Activated CD4-positive, alpha-beta T cell treated with anti-CD3 and anti-CD28 coated beads for 36 hours (primary cell): ENCODE results near the gene ELOVL6. TPM values are rescaled to one million over a fixed set of nuclear protein-coding genes. Genes with fewer than 3 reads are reported as not detected.

ENCODE experiments used
- ATAC-seq: fragments of 200-7000 bp; cut with Tn5 transposase; one replicate; pipeline ENCODE4 v1.10.0; 2021; ENCODE audit warnings: mild to moderate bottlenecking, moderate library complexity
- CTCF ChIA-PET: fragments of 350-600 bp; sonication (Branson Sonifier 250); formaldehyde crosslinking; loops from one replicate; lab custom pipeline; 2021; ENCODE audit warnings: antibody characterized with exemption; lab: Charles Lee
- POLR2A ChIA-PET: fragments of 350-600 bp; sonication (Branson Sonifier 250); formaldehyde crosslinking; loops from one replicate; lab custom pipeline; 2021; ENCODE audit warnings: antibody characterized with exemption, inconsistent platforms; lab: Charles Lee
- DNase-seq: peaks from one replicate; pipeline ENCODE4 v3.0.0-alpha.2; 2020
- H3K27ac Mint-ChIP-seq: one replicate; pipeline ENCODE4 v1.8.0; 2021; ENCODE audit warnings: mixed read lengths
- H3K27me3 Mint-ChIP-seq: one replicate; pipeline ENCODE4 v1.8.0; 2021; ENCODE audit warnings: mixed read lengths
- H3K36me3 Mint-ChIP-seq: one replicate; pipeline ENCODE4 v1.8.0; 2021; ENCODE audit warnings: low read depth, mixed read lengths
- H3K4me1 Mint-ChIP-seq: one replicate; pipeline ENCODE4 v1.8.0; 2021; ENCODE audit warnings: mixed read lengths
- H3K4me3 Mint-ChIP-seq: one replicate; pipeline ENCODE4 v1.8.0; 2021; ENCODE audit warnings: mild to moderate bottlenecking, moderate library complexity, mixed read lengths
- H3K9me3 Mint-ChIP-seq: one replicate; pipeline ENCODE4 v1.8.0; 2021; ENCODE audit warnings: low read depth, mixed read lengths
- intact Hi-C, 2 experiments: fragments of 100-400 bp; cut with DNase I in 1 of 2; cut with micrococcal nuclease in 1 of 2; formaldehyde crosslinking; loops; one replicate each; pipeline versions ENCODE4 v1.14.2 to v1.15.1; 2022 to 2024; cut with DNase I, micrococcal nuclease
- total RNA-seq, 2 experiments: library from RNA; stranded (reverse); gene quantifications; one replicate each; pipeline ENCODE4 v1.2.3, GENCODE V29; 2021

ELOVL6 gene
- total RNA-seq, 2 experiments from 2014 or later = 10.2 TPM

DNA sequence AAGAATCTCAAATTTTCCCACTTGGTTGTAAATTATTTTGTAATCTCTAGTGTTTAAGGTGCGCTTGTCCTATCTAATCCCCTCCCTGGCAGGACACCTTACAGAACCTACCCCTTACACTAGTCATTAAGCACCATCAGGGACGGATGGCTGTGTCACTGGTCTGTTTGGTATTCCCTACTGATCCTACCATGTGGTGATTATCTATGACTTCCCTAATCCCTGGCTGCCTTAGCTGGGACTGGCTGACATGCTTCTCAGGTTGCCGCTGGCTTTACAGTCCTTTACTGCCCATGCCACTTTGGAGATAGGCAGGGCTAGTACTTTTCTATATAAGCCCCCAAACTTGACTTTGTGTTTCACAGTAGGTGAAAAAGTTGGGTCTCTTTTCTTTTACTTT lies 58.6 kb downstream of the ELOVL6 start:
- CTCF ChIA-PET = interaction anchor here (0.6 to 2.0 kb wide), 3 partner anchors 17 to 90 kb away, joined by 3 to 6 read pairs (median 4); no protein-coding TSS in a partner anchor
- H3K36me3 Mint-ChIP-seq = no peaks in the 10 kb centered on the region
- H3K9me3 Mint-ChIP-seq = no peaks in the 10 kb centered on the region

DNA sequence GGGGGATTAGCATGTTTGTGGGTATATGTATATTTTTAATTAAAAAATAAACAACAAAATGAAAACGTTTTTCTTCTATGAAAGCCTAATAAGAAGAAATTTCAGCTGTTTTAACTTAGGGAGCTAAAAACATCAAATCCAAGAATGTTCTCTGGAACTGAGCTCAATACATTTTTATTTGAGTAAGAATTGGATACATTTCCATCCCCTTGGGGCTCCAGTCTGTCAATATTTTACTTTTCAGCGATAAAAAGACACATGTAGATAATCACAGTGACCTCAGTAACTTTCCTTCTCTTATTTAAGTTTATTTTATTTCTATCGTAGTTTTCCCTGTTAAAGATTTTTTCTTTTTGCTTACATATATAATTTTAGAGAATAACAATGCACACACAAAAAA lies 59.3 kb downstream of the ELOVL6 start:
- H3K4me3 Mint-ChIP-seq = no peak overlapping the region
- intact Hi-C loops = loop anchor here in 1 of 2 experiments (5.0 kb wide), 1 partner anchor 282 kb away; no protein-coding TSS in a partner anchor
- POLR2A ChIA-PET = no interaction called here
- DNase-seq = no peak
- CTCF ChIA-PET = interaction anchor here (1.4 to 2.0 kb wide), 2 partner anchors 26 to 90 kb away, joined by 4 to 6 read pairs; no protein-coding TSS in a partner anchor
- no peaks in the 10 kb centered on the region for H3K27me3 Mint-ChIP-seq
- no peaks in the 10 kb centered on the region for H3K36me3 Mint-ChIP-seq
- H3K27ac Mint-ChIP-seq = no peak overlapping the region
- H3K9me3 Mint-ChIP-seq = no peaks in the 10 kb centered on the region
- no peaks in the 10 kb centered on the region for H3K4me1 Mint-ChIP-seq
- no peak for ATAC-seq

More for the DNA sequence above, 58.6 kb downstream of the ELOVL6 start:
- Mint-ChIP-seq H3K4me3 (no peak overlapping the region), H3K27me3 (no peaks in the 10 kb centered on the region), H3K27ac (no peak overlapping the region), H3K4me1 (no peaks in the 10 kb centered on the region)
- intact Hi-C loops = loop anchor here in 1 of 2 experiments (5.0 kb wide), 1 partner anchor 283 kb away; no protein-coding TSS in a partner anchor
- DNase-seq (no peak), ATAC-seq (no peak)
- POLR2A ChIA-PET = no interaction called here

DNA sequence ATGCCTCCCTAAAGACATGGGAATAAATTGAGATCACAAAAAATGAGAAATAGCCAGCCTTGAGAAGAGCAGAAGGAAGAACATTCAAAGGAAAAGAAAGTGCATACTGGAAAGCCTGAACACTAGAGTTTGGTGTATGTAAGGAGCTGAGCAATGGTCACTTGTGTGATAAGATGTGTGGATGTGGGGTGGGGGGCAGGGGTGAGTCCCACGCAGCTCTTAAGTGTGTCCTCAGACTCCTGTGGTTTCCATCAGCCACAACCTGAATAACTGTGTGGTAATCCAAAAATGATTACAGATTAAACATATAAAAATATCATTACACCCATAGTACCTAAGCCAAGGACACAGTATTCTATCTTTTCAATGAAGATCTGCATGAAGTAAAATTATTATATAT lies 59.9 kb downstream of the ELOVL6 start:
- CTCF ChIA-PET = interaction anchor here (1.4 kb wide), 1 partner anchor 27 kb away, joined by 4 read pairs; no protein-coding TSS in a partner anchor
- Mint-ChIP-seq H3K36me3 (no peaks in the 10 kb centered on the region), H3K9me3 (no peaks in the 10 kb centered on the region), H3K27me3 (no peaks in the 10 kb centered on the region), H3K4me3 (no peak overlapping the region), H3K27ac (no peak overlapping the region), H3K4me1 (no peaks in the 10 kb centered on the region)
- intact Hi-C loops = loop anchor here in 1 of 2 experiments (5.0 kb wide), 1 partner anchor 281 kb away; no protein-coding TSS in a partner anchor
- ATAC-seq (no peak), DNase-seq (no peak)
- POLR2A ChIA-PET = no interaction called here

DNA sequence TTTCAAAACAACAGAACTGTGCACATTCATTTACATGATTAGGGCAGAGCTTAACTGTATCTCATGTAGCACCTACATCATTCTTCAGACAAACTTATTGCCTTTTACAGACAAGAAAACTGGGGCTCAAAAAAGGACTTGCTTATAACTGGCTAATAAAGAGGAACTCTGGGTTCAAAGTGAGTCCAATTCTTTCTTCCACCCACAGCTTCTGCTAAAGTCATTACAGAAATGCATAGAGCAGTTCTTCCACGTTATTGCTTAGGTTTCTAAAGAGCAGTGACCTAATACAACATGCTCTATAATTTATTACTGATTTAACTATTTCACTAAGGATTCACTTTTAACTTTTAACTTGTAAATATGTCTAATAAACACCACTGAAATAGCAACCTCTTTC lies 60.6 kb downstream of the ELOVL6 start:
- no peak overlapping the region for H3K4me3 Mint-ChIP-seq
- no peaks in the 10 kb centered on the region for H3K27me3 Mint-ChIP-seq
- no peaks in the 10 kb centered on the region for H3K9me3 Mint-ChIP-seq
- no peaks in the 10 kb centered on the region for H3K36me3 Mint-ChIP-seq
- CTCF ChIA-PET = interaction anchor here (1.5 kb wide), 1 partner anchor 19 kb away, joined by 4 read pairs; no protein-coding TSS in a partner anchor
- POLR2A ChIA-PET = no interaction called here
- ATAC-seq (no peak), DNase-seq (no peak)
- H3K4me1 Mint-ChIP-seq = no peaks in the 10 kb centered on the region
- intact Hi-C loops = loop anchor here in 1 of 2 experiments (5.0 kb wide), 1 partner anchor 281 kb away; no protein-coding TSS in a partner anchor
- H3K27ac Mint-ChIP-seq = no peak overlapping the region

DNA sequence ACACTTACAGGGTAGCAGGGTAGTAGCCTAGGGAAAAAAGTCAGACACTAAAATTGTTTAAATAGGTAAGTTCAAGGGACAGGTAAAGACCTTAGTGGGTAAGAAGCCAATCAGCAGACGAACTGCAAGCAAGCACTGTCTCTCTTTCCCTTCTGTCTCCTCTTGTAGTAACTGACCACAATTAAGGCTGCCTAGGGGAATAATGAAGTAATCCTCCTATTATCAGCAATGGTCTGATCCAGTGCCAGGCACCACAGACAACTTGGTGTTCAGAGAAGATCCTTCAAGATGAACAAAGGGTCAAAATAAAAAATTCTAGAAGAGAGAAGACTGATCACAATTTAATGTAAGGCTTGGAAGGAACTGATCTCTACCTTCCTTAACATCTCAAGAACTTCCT lies 62.9 kb downstream of the ELOVL6 start:
- POLR2A ChIA-PET = no interaction called here
- Mint-ChIP-seq H3K9me3 (no peaks in the 10 kb centered on the region), H3K4me3 (no peak overlapping the region), H3K4me1 (no peaks in the 10 kb centered on the region), H3K36me3 (no peaks in the 10 kb centered on the region), H3K27me3 (no peaks in the 10 kb centered on the region), H3K27ac (no peak overlapping the region)
- CTCF ChIA-PET = interaction anchor here (1.0 kb wide), 1 partner anchor 86 kb away, joined by 3 read pairs; no protein-coding TSS in a partner anchor
- no peak for ATAC-seq
- DNase-seq = no peak
- intact Hi-C loops = loop anchor here in 1 of 2 experiments (5.0 kb wide), 1 partner anchor 278 kb away; no protein-coding TSS in a partner anchor

DNA sequence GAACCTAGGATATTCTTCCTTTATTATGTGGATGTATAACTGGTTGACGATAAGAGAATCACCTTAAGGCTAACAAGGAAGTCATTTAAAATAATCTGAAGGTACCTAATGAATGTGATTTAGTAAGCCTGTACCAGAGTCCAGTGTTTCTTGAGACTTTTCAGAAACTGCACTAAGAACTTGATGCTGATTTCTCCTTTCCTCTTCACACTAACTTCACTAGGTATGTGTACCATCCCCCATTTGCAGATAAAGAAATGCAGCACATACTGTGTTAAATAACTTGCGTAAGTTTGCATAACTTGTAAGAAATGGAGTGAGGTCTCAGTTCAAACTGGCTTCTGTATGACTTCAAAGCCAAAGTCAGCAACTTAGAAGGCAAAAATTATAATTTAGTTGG lies 63.3 kb downstream of the ELOVL6 start:
- no peaks in the 10 kb centered on the region for H3K36me3 Mint-ChIP-seq
- no peak overlapping the region for H3K4me3 Mint-ChIP-seq
- POLR2A ChIA-PET = no interaction called here
- no peak overlapping the region for H3K27ac Mint-ChIP-seq
- intact Hi-C loops = loop anchor here in 1 of 2 experiments (5.0 kb wide), 1 partner anchor 278 kb away; no protein-coding TSS in a partner anchor
- no peak for ATAC-seq
- CTCF ChIA-PET = no interaction called here
- H3K4me1 Mint-ChIP-seq = no peaks in the 10 kb centered on the region
- H3K9me3 Mint-ChIP-seq = no peaks in the 10 kb centered on the region
- H3K27me3 Mint-ChIP-seq = no peaks in the 10 kb centered on the region
- DNase-seq = no peak

DNA sequence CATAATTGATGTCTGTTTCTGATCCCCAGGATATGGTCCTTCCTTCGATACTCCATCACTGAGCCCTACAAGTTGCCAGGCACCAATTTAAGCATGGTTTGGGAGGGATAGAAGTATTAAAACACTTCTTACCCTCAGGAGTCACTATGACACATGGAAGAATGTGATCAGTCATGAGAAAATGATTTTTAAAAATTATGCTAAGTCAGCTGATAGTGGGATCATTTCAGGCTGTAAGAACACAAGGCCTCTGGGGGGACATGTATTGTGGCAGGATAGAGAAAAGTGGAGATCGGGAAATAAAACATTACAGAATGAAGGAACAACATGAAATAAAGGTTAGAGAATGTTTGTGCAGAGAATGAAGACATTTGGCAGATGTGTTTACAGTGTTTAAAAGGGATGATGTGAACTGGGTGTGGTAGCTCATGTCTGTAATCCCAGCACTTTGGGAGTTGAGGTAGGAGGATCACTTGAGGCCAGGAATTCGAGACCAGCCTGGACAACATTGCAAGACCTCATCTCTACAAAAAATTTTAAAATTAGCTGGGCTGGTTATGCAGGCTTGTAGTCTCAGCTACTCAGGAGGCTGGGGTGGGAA lies 64.0 kb downstream of the ELOVL6 start:
- DNase-seq (no peak), ATAC-seq (no peak)
- CTCF ChIA-PET = no interaction called here
- H3K27ac Mint-ChIP-seq = no peak overlapping the region
- H3K4me1 Mint-ChIP-seq = peaks cover 2% of the 10 kb centered on the region
- no peaks in the 10 kb centered on the region for H3K27me3 Mint-ChIP-seq
- intact Hi-C loops = no loop called here
- no peak overlapping the region for H3K4me3 Mint-ChIP-seq
- H3K36me3 Mint-ChIP-seq = no peaks in the 10 kb centered on the region
- POLR2A ChIA-PET = no interaction called here
- no peaks in the 10 kb centered on the region for H3K9me3 Mint-ChIP-seq

DNA sequence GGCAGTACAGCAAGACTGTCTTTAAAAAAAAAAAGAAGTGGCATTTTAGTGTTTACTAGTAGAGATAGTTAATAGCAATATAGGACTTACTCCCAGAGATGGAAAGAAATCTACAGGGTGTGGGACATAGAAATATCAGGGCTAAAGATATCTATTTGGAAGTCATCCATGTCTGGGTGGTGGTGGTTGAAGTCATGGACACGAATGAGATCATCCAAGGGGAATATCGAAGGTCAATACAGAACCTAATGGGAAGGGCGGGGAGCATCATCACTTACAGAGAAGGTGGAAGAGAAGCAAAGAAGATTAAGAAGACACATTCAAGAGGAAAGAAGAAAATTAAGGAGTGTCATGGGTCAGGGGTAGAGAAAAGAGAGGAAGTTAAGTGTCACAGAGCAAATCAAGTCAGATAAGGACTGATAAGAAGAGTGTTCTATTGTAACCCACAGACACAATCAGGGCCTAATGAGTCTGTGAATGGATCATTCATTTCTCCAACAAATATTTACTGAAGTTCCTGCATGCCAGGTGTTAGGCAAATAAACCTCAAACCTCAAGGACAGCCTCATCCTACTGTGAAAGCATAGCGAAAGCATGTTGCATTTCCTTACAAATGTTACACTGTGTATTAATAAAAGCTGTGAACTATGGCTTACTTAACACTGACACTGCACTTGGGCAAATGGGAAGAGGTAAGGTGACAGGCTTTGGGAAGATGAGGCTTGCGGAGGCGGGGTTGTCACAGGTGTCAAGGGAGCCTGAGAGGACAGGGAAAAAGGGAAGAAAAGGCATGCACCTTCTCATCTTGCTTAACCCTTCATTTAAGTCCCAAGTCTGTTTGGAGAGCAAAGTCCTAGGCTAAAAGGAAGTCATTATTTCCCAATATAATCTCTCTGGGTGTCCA lies 65.3 kb downstream of the ELOVL6 start:
- Mint-ChIP-seq H3K9me3 (peaks cover 1% of the 10 kb centered on the region), H3K4me1 (peaks cover 13% of the 10 kb centered on the region), H3K4me3 (no peak overlapping the region), H3K27me3 (no peaks in the 10 kb centered on the region), H3K36me3 (no peaks in the 10 kb centered on the region), H3K27ac (no peak overlapping the region)
- POLR2A ChIA-PET = no interaction called here
- ATAC-seq (no peak), DNase-seq (no peak)
- CTCF ChIA-PET = no interaction called here
- intact Hi-C loops = no loop called here

DNA sequence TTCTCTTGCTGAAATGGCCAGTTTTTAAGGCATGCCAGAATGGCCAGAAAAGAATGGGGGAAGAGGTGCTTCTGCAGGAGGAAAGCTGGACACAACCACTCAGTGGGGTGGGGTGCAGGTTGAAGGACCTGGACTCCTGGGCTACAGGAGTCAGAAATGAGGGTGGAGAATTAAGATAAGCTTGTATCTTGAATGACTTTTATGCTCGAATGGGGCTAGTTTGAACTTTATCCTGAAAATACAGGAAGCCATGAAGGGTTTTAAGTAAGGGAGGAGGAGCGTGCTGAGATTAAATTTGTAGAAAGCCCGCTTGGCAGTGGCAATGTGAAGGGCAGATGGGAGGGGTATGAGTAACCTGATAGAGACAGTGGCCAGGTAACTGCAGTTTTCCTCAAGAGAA lies 66.5 kb downstream of the ELOVL6 start:
- ATAC-seq (no peak), DNase-seq (no peak)
- no peak overlapping the region for H3K27ac Mint-ChIP-seq
- no peaks in the 10 kb centered on the region for H3K36me3 Mint-ChIP-seq
- ChIA-PET CTCF (no interaction called here), POLR2A (no interaction called here)
- H3K4me3 Mint-ChIP-seq = no peak overlapping the region
- intact Hi-C loops = no loop called here
- H3K4me1 Mint-ChIP-seq = peaks cover 15% of the 10 kb centered on the region
- H3K27me3 Mint-ChIP-seq = no peaks in the 10 kb centered on the region
- H3K9me3 Mint-ChIP-seq = peaks cover 1% of the 10 kb centered on the region

DNA sequence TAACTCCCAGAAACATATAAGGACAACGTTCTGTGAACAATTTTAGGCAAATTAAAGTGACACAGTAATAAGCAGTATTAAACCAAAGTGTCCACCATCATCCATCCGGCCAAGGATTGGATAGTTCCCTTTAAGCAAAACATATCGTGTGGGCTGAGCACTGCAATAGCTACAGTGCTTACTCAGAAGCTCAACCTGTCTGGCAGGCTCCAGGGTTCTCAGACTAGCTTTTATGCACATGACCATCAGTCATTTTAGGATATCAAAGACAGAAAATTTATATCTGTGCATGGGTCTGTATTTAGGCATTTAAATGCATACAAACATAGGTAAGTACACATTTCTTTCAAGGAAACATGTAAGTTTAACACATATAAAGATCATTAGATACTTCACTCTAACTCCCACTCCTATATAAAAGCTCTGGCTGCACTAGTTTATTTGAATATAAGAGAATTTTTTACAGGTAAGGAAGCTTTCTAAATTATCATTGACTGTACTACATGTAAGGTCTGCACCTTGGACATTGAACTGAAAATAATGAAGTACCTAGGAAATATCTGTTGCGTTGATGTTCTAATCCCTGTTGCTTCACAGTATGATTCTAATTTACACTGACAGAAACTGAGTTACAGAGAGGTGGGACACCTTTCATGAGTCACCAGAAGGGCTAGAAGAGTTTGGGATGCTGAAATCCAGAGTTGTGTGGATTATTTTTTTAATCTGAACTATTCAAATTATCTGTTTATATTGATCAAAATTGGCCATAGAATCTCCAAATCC lies 67.6 kb downstream of the ELOVL6 start:
- peaks cover 15% of the 10 kb centered on the region for H3K4me1 Mint-ChIP-seq
- ATAC-seq (no peak), DNase-seq (no peak)
- ChIA-PET POLR2A (no interaction called here), CTCF (interaction anchor here (1.6 kb wide), 1 partner anchor 81 kb away, joined by 4 read pairs; no protein-coding TSS in a partner anchor)
- no peaks in the 10 kb centered on the region for H3K27me3 Mint-ChIP-seq
- no peak overlapping the region for H3K27ac Mint-ChIP-seq
- H3K4me3 Mint-ChIP-seq = no peak overlapping the region
- H3K9me3 Mint-ChIP-seq = peaks cover 1% of the 10 kb centered on the region
- H3K36me3 Mint-ChIP-seq = no peaks in the 10 kb centered on the region
- intact Hi-C loops = no loop called here

DNA sequence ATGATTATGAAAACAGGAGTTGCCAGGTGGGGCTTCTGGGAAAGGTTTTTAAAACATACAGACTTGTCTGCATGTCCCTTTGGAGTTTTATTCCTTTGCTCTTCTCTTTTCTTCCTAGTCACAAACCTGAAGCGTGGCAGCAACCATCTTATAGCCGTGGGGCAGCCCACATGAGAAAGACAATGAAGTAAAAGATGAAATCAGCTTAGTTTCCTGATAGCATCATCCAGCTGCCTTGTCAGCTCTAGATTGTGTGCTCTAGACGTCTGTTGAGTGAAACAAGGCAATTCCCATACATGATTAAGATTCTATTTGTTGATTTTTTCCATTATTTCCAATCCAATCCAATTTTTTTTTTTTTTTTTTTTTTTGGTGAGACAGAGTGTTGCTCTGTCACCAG lies 68.9 kb downstream of the ELOVL6 start:
- ATAC-seq (peak; percentile 30), DNase-seq (no peak)
- intact Hi-C loops = no loop called here
- Mint-ChIP-seq H3K27ac (no peak overlapping the region), H3K27me3 (no peaks in the 10 kb centered on the region), H3K4me3 (no peak overlapping the region), H3K9me3 (peaks cover 1% of the 10 kb centered on the region), H3K4me1 (peaks cover 15% of the 10 kb centered on the region), H3K36me3 (no peaks in the 10 kb centered on the region)
- POLR2A ChIA-PET = interaction anchor here (1.0 kb wide), 1 partner anchor 36 kb away, joined by 6 read pairs; no protein-coding TSS in a partner anchor
- CTCF ChIA-PET = interaction anchor here (1.6 kb wide), 1 partner anchor 80 kb away, joined by 4 read pairs; no protein-coding TSS in a partner anchor
